Subcutaneous adipose tissue (tissue), 4 donors: ENCODE results near the gene BAIAP2. TPM values are rescaled to one million over a fixed set of nuclear protein-coding genes. Genes with fewer than 3 reads are reported as not detected.

ENCODE experiments used
- total RNA-seq, 4 donors: library from RNA; depleted of rRNA; stranded (reverse); fragments of >200 nt; gene quantifications; one replicate each; pipeline ENCODE4 v1.1.0, GENCODE V29; 2016
- TF ChIP-seq, protein P1 (sequence below): fragments of 450-650 bp; IDR thresholded peaks from one replicate; pipeline ENCODE4 v1.5.1; 2016; ENCODE audit warnings: low read depth, mild to moderate bottlenecking, control low read depth, antibody characterized with exemption, moderate library complexity

BAIAP2 gene
- total RNA-seq, 4 donors from 2014 or later, result 17.4 to 31.1 (median 23.2) TPM

- TF ChIP-seq, protein P1, sequence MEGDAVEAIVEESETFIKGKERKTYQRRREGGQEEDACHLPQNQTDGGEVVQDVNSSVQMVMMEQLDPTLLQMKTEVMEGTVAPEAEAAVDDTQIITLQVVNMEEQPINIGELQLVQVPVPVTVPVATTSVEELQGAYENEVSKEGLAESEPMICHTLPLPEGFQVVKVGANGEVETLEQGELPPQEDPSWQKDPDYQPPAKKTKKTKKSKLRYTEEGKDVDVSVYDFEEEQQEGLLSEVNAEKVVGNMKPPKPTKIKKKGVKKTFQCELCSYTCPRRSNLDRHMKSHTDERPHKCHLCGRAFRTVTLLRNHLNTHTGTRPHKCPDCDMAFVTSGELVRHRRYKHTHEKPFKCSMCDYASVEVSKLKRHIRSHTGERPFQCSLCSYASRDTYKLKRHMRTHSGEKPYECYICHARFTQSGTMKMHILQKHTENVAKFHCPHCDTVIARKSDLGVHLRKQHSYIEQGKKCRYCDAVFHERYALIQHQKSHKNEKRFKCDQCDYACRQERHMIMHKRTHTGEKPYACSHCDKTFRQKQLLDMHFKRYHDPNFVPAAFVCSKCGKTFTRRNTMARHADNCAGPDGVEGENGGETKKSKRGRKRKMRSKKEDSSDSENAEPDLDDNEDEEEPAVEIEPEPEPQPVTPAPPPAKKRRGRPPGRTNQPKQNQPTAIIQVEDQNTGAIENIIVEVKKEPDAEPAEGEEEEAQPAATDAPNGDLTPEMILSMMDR, result no peak
These were observed 32.5 kb downstream of the BAIAP2 start for GRCh38 chr17:81067391-81067811.

DNA sequence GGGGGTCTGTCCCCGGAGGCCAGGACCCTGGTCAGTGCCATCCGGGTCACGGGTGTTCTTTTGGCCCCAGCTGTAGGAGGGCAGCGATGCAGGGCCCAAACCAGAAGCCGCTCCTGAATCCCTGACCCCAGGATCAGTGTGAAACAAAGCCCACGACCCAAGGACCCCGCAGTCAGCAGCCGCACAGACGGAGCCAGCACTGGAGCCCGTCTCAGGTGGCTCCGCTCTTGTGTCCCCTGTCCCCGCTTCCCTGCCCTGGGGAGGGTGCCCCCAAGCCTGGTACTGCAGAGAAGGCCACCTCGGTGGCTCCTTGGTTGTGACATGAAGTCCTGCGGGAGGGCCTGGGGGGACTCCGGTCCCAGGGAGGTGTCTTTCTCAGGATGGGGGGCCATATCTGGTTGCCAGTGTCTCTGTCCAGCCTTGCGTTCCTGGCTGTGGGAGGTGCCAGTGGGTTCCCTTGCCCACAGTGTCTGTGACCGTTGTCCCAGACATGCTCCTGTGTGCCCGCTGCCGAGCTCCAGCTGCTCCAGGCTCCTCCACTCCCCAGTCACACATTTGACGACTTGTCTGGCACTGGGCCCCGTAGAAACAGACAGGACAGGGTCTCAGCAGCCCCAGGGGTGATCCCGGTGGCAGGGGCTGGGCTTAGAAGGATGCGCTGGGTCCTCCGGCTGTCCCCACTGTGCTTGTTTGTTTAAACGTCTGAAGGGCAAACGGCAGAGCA lies 33.6 kb downstream of the BAIAP2 start:
- TF ChIP-seq, protein P1, result no peak

- TF ChIP-seq, protein P1, result no peak
These were observed 34.2 kb downstream of the BAIAP2 start for GRCh38 chr17:81069135-81069645.

DNA sequence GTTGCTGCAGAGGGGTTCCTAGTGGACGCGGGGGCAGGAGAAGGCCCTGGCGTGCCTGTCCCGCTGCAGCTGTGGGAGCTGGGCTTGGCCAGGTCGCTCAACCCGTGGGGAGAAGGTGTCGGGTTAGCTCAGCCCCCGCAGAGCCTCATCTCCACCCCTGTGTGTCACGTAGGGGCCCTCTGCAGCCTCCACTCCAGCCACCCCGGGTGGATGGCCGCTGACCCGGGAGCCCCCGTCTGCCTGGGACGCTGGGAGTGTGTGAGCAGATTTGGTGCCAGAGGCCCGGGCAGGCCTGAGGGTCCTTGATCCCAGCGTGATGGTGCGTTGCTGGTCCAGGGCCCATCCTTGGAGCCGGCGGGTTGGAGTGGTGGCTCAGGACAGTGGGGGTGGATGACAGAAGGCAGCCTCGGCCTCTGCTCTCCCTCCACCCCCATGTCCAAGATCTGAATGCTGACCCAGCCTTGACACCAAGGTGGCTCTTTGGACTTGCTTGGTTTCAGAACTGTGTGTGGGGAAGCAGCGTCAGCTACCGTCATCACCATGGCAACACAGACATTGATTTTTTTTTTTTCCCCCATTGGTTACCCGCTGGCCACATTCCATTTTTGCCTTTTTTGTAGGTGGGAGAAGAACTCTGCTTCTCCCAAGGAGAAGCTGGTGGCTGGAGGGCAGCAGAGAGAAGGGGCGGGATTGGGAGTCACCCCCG lies 35.7 kb downstream of the BAIAP2 start:
- TF ChIP-seq, protein P1, result no peak

DNA sequence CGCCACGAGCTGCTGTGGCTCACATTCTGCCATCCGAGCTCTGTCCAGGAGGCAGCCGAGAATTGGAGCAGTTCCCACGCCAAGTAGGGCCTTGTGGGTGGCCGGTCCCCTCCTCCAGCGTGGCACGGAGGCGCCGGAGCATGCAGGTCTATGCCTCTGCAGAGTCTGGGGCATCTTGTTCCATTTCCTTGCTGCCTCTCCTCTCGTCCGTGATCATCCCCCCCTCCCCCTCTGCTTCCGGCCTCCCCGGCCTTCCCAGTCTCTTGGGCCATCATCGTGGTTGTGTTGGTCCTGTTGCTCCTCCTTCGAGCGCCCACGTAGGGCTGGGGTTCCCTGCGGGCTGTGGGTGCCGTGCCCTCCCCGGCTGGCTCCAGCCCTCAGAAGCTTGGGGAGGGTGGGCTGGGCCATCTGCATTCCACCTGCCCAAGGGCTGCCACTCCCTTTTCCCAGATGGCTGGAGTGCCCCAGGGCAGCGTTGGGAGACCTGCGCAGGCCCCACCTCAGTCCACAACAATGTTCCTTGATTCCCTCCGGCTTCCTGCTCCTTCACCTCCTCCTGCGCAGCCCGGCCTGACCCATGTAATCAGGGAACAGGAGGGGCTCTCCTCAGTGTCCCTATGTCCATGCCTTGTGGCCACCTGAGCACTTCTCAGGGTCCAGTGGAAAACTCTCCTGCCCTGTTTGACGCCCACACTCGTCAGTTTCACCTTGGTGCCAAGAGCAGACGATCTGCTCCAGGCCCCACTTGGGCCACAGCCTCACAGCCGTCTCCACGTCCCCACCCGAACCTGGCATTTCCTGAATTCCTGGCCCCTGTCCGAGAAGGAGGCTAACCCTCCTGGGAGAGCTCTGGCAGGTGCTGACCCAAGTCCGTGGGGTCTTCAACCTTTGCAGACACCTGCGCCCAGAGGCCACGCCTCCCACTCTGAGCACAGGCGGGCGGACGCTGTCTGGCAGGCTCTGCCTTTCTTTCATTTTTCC lies 37.1 kb downstream of the BAIAP2 start:
- TF ChIP-seq, protein P1, result no peak

GRCh38 chr17:81073967-81074839 lies 39.3 kb downstream of the BAIAP2 start:
- TF ChIP-seq, protein P1, result no peak
